Psoas muscle (tissue), 8 donors: ENCODE measurements around the gene MTCL1. TPM values are rescaled to one million over a fixed set of nuclear protein-coding genes. Genes with fewer than 3 reads are reported as not detected.

ENCODE experiments used
- ATAC-seq, 4 donors: fragments of 200-7000 bp; cut with Tn5 transposase; one replicate each; pipeline ENCODE4 v1.9.1; 2020; ENCODE audit warnings: moderate library complexity in 3 of 4, mild to moderate bottlenecking in 2 of 4
- DNase-seq, 2 donors: peaks; one replicate each; pipeline ENCODE4 v3.0.0-alpha.2; 2020
- H3K27ac ChIP-seq: fragments of 200-600 bp; one replicate; pipeline ENCODE4 v1.8.0; 2022
- H3K27me3 ChIP-seq, 3 donors: fragments of 200-600 bp in 1 of 3; one replicate each; pipeline versions ENCODE4 v1.6.1 to v1.8.0; 2013 to 2022; ENCODE audit warnings: low read length in 2 of 3, mild to moderate bottlenecking in 2 of 3, moderate library complexity in 1 of 3; ENCODE audit not compliant: insufficient read depth in 3 of 3
- H3K36me3 ChIP-seq, 2 donors: fragments of 200-600 bp in 1 of 2; one replicate each; pipeline versions ENCODE4 v1.6.1 to v1.8.0; 2013 to 2022; ENCODE audit warnings: low read depth in 1 of 2, mild to moderate bottlenecking in 1 of 2, moderate library complexity in 1 of 2; ENCODE audit not compliant: insufficient read depth in 1 of 2
- H3K4me1 ChIP-seq: fragments of 200-600 bp; one replicate; pipeline ENCODE4 v1.8.0; 2022
- H3K4me3 ChIP-seq: fragments of 200-600 bp; one replicate; pipeline ENCODE4 v1.8.0; 2022; ENCODE audit warnings: mild to moderate bottlenecking
- H3K9me3 ChIP-seq: fragments of 200-600 bp; one replicate; pipeline ENCODE4 v1.8.0; 2022
- WGBS, 3 donors: extraction: QIAGEN DNeasy Blood & Tissue Kit; methylation state at CpG; one replicate each; pipeline versions ENCODE4 v1.1.6 to v1.1.7; 2013; 5-methylcytosine and 5-hydroxymethylcytosine counted together
- intact Hi-C, 2 donors: fragments of 100-400 bp; cut with DNase I; formaldehyde crosslinking; loops; one replicate each; pipeline versions ENCODE4 v1.11.0 to v1.14.2; 2022
- polyA plus RNA-seq, 3 donors: library from polyadenylated mRNA; stranded (reverse); fragments of 200-250 nt; gene quantifications; one replicate each; pipeline ENCODE4 v1.2.3, GENCODE V29; 2013
- total RNA-seq, 4 donors: library from RNA; stranded (reverse); fragmentation: NEBNext Ultra II Directional in 2 of 4; extraction: Animal tissue kit (Norgen Biotek cat#: 25700) in 2 of 4; gene quantifications; one replicate each; pipeline versions ENCODE4 v1.2.1 to v1.2.4, GENCODE V29; 2021 to 2023
- TF ChIP-seq, protein P1 (sequence below): fragments of 200-600 bp; IDR thresholded peaks from one replicate; pipeline ENCODE4 v1.8.0; 2022; ENCODE audit warnings: antibody characterized with exemption
- donor health status: healthy with polysubstance abuse.
- donor health status: DM: no; HTN: no; CAD: no; lungs with moderate emphysema.
- donor health status: Bipolar disorder and iron deficiency.
- donor health status: healthy.
- donor health status: DM: yes; HTN: yes; CAD: no.
- donor health status: DM: no; HTN: no; CAD: no.
- donor health status: DM: no; HTN: no; CAD: no.
- donor health status: DM: yes; HTN: yes; CAD: no.

Gene MTCL1
- total and polyA plus RNA-seq, 7 donors = 1.3 to 5.3 (median 3.0) TPM

DNA sequence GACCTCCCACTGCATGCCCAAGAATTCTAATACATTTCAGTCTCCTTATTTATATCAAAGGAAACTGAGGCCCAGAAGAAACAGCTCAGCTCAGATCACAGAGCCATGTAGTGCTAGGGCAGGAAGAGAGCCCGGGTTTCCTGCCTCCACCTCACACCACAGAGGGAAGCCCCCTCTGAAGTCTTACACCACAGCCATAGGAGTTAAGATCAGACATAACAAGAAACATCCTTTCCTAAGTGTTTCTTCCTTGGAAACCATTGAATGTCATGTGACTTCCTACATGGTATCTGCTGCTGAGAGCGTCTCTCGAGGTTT, 102.1 kb downstream of the MTCL1 start:
- Histone ChIP-seq H3K27ac (no peak overlapping the region), H3K4me1 (no peaks in the 10 kb centered on the region), H3K9me3 (no peaks in the 10 kb centered on the region), H3K4me3 (no peak overlapping the region), H3K36me3 (no peaks in the 10 kb centered on the region), H3K27me3 (no peaks in the 10 kb centered on the region)
- intact Hi-C loops = no loop called here
- DNase-seq (no peak), ATAC-seq (no peak)
- TF ChIP-seq, protein P1, sequence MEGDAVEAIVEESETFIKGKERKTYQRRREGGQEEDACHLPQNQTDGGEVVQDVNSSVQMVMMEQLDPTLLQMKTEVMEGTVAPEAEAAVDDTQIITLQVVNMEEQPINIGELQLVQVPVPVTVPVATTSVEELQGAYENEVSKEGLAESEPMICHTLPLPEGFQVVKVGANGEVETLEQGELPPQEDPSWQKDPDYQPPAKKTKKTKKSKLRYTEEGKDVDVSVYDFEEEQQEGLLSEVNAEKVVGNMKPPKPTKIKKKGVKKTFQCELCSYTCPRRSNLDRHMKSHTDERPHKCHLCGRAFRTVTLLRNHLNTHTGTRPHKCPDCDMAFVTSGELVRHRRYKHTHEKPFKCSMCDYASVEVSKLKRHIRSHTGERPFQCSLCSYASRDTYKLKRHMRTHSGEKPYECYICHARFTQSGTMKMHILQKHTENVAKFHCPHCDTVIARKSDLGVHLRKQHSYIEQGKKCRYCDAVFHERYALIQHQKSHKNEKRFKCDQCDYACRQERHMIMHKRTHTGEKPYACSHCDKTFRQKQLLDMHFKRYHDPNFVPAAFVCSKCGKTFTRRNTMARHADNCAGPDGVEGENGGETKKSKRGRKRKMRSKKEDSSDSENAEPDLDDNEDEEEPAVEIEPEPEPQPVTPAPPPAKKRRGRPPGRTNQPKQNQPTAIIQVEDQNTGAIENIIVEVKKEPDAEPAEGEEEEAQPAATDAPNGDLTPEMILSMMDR = no peak
- WGBS, 3 donors = 81 to 85% (median 84%) methylated on average over 3 of the region's 3 CpGs

DNA sequence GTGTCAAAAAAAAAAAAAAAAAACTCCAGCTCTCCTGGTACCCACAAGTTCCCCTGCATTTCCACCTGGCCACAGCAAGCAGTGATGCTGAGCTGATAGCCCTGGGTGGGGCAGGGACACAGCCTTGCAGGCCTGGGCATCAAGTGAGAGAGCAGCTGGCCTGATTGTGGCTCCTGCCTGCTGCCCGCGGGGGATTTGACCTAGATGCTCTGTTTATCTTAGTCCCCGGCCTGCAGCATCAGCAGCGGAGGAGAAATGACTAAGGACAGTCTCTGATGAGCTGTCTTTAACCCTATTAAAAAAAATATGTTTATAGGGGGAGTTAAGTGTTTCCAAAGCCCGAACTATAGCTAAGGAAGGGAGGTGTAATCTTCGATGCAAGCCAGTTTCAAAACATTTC, 102.6 kb downstream of the MTCL1 start:
- no peak for ATAC-seq
- Histone ChIP-seq H3K9me3 (no peaks in the 10 kb centered on the region), H3K27ac (no peak overlapping the region), H3K27me3 (no peaks in the 10 kb centered on the region), H3K4me3 (no peak overlapping the region), H3K36me3 (no peaks in the 10 kb centered on the region), H3K4me1 (no peaks in the 10 kb centered on the region)
- no peak for DNase-seq
- TF ChIP-seq, protein P1 = no peak
- 84 to 88% (median 88%) methylated on average over 6 of the region's 6 CpGs for WGBS, 3 donors
- intact Hi-C loops = no loop called here

DNA sequence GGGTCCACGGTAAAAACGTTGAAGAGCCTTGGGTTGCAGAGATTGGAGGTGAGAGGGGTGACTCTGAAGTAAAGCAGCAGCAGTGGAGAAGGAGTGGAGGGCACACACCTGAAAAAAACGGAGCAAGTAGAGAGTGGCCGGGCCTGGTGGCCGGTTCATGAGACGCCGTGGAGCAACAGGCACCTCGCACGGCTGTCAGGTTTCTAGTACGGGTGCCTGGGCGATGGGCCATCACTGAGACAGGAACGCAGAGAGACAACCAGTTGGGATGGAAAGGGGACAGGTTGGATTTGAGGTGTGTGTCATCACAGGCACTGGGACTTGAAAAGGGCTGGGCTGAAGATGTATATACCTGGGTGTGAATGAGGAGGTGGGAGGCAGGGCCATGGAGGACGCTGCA, 104.2 kb downstream of the MTCL1 start:
- intact Hi-C loops = no loop called here
- WGBS, 3 donors = 95% methylated on average over 13 of the region's 13 CpGs
- DNase-seq (no peak), ATAC-seq (no peak)
- no peaks in the 10 kb centered on the region for H3K27me3 ChIP-seq
- H3K36me3 ChIP-seq = no peaks in the 10 kb centered on the region
- no peaks in the 10 kb centered on the region for H3K9me3 ChIP-seq
- H3K4me3 ChIP-seq = no peak overlapping the region
- no peaks in the 10 kb centered on the region for H3K4me1 ChIP-seq
- TF ChIP-seq, protein P1 = no peak
- no peak overlapping the region for H3K27ac ChIP-seq

DNA sequence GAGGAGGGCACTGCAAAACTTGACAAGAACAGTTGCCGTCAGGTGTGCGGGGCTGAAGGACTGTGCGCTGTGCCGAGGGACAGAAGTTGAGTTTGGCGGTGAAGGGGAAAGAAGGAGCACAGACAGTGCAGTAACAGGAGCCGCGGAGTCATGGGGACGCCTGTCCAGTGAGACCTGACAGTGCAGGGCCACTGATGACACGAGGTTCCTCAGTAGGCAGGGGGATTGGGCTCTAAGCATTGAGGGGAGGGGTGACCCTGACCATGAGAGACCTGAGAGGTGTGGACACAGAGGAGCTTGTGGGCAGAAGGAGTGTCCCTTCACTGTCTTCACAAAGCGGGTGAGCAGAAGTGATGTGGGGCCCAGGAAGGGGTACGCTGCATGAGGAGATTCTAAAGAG, 104.8 kb downstream of the MTCL1 start:
- H3K9me3 ChIP-seq = no peaks in the 10 kb centered on the region
- DNase-seq (no peak), ATAC-seq (no peak)
- no peak overlapping the region for H3K4me3 ChIP-seq
- WGBS, 3 donors = 97% methylated on average over 11 of the region's 11 CpGs
- H3K36me3 ChIP-seq = no peaks in the 10 kb centered on the region
- no peak overlapping the region for H3K27ac ChIP-seq
- TF ChIP-seq, protein P1 = no peak
- H3K4me1 ChIP-seq = no peaks in the 10 kb centered on the region
- H3K27me3 ChIP-seq = no peaks in the 10 kb centered on the region
- intact Hi-C loops = loop anchor here in 1 of 2 donors (2.0 kb wide), 1 partner anchor 15 kb away; no protein-coding TSS in a partner anchor

DNA sequence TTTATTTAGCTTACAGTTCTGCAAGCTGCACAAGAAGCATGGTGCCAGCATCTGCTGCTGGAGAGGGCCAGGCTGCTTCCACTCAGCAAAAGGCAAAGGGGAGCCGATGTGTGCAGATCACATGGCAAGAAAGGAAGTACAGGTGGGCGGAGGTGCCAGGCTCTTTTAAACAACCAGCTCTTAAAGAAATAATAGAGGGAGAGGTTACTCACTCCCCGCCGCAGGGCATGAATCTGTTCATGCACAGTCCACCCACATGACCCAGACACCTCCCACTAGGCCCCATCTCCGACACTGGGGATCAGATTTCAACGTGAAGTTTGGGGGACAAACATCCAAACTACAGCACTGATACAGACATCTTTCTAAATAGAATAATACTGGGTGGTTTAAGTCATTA, 105.8 kb downstream of the MTCL1 start:
- intact Hi-C loops = loop anchor here in 1 of 2 donors (2.0 kb wide), 1 partner anchor 16 kb away; no protein-coding TSS in a partner anchor
- H3K4me3 ChIP-seq = no peak overlapping the region
- ATAC-seq = no peak
- no peak for DNase-seq
- H3K9me3 ChIP-seq = no peaks in the 10 kb centered on the region
- WGBS, 3 donors = 82 to 86% (median 83%) methylated on average over 6 of the region's 6 CpGs
- no peaks in the 10 kb centered on the region for H3K27me3 ChIP-seq
- no peaks in the 10 kb centered on the region for H3K36me3 ChIP-seq
- no peak overlapping the region for H3K27ac ChIP-seq
- TF ChIP-seq, protein P1 = no peak
- H3K4me1 ChIP-seq = no peaks in the 10 kb centered on the region
